ENCODE data around the gene GPM6B. TPM values are rescaled to one million over a fixed set of nuclear protein-coding genes. Genes with fewer than 3 reads are reported as not detected.

Gene GPM6B
- total and polyA plus RNA-seq, 3 donors from 2014 or later: 5.4 to 10.2 (median 8.5) TPM

DNA sequence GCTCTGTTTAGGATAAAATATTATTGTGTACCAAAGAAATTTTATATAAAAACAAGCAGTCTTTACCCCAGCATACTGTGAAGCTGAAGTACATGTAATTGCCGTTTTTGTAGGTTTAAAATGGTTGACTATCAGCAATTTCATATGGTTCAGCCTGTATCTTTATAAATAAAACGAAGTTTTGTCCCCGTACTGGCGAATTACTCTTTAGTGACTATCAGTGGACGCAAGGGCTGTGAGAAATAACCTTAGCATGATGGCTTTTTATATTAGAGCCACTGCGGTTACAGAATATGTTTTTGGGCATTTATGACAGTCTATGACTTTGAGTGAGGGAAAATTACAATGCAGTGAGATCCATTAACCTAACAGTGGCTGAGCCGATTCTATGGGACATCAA, 1.2 kb downstream of the GPM6B start:
- no peaks in the 10 kb centered on the region for H3K36me3 ChIP-seq (ENCODE audit: low read depth, missing control alignments)
- DNase-seq: no peak
- no peaks in the 10 kb centered on the region for H3K27me3 ChIP-seq
- no peak for TF ChIP-seq POLR2A (IDR thresholded peaks at IDR 0.05)
- TF ChIP-seq, protein P1, sequence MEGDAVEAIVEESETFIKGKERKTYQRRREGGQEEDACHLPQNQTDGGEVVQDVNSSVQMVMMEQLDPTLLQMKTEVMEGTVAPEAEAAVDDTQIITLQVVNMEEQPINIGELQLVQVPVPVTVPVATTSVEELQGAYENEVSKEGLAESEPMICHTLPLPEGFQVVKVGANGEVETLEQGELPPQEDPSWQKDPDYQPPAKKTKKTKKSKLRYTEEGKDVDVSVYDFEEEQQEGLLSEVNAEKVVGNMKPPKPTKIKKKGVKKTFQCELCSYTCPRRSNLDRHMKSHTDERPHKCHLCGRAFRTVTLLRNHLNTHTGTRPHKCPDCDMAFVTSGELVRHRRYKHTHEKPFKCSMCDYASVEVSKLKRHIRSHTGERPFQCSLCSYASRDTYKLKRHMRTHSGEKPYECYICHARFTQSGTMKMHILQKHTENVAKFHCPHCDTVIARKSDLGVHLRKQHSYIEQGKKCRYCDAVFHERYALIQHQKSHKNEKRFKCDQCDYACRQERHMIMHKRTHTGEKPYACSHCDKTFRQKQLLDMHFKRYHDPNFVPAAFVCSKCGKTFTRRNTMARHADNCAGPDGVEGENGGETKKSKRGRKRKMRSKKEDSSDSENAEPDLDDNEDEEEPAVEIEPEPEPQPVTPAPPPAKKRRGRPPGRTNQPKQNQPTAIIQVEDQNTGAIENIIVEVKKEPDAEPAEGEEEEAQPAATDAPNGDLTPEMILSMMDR (IDR thresholded peaks at IDR 0.05): no peak
- 92 to 93% methylated on average over 7 of the region's 7 CpGs for WGBS, 2 donors
- no peak overlapping the region for H3K27ac ChIP-seq
- no peak overlapping the region for H3K4me3 ChIP-seq
- no peaks in the 10 kb centered on the region for H3K9me3 ChIP-seq
- intact Hi-C loops (cut with DNase I; ENCODE audit: low total_unique reads): no loop called here
- H3K4me1 ChIP-seq: no peaks in the 10 kb centered on the region

DNA sequence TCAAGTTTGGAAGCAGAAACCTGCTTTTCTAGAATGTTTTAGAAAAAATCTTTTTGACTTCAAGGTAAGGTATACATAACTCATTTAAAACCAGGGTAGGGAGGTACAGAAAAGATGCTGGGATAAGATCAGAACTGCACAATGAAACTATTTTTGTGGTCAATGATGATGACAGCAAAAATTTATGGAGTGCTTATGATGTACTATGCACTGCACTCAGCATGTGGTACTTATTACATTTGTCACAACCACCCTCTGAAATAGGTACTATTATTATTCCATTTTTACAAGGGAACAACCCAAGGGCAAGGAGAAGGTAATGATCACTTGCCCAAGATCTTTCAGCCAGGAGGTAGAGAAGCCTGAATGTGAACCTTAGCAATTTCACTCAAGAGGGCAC, 8.0 kb downstream of the GPM6B start:
- TF ChIP-seq POLR2A (IDR thresholded peaks at IDR 0.05): no peak
- TF ChIP-seq, protein P1 (IDR thresholded peaks at IDR 0.05): no peak
- H3K9me3 ChIP-seq: no peaks in the 10 kb centered on the region
- no peaks in the 10 kb centered on the region for H3K27me3 ChIP-seq
- no peaks in the 10 kb centered on the region for H3K4me1 ChIP-seq
- intact Hi-C loops (cut with DNase I; ENCODE audit: low total_unique reads): no loop called here
- no peak overlapping the region for H3K4me3 ChIP-seq
- no peak for DNase-seq
- no peaks in the 10 kb centered on the region for H3K36me3 ChIP-seq (ENCODE audit: low read depth, missing control alignments)
- H3K27ac ChIP-seq: no peak overlapping the region

DNA sequence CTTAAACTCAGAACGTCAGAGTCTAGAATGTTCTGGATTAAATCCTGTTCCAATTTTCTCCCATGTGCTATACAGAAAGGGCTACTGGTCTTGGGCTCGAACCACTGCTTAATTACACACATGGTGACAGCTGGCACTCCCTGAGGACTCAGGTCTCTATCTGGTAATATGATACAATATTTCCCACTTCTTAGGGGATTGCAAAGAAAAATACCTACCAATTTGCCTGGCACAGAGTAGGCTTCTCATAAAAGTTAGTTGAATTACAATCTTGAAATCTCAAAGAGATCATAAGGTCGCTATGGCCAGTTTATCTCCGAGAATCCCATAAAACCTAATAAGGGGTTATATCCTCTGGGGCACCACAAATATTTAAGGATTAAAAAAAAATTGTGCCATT, 8.6 kb downstream of the GPM6B start:
- Histone ChIP-seq H3K9me3 (no peaks in the 10 kb centered on the region), H3K27me3 (no peaks in the 10 kb centered on the region), H3K36me3 (ENCODE audit: low read depth, missing control alignments) (no peaks in the 10 kb centered on the region), H3K4me3 (no peak overlapping the region), H3K4me1 (no peaks in the 10 kb centered on the region), H3K27ac (no peak overlapping the region)
- no peak for DNase-seq
- TF ChIP-seq, protein P1 (IDR thresholded peaks at IDR 0.05): no peak
- no peak for TF ChIP-seq POLR2A (IDR thresholded peaks at IDR 0.05)
- intact Hi-C loops (cut with DNase I; ENCODE audit: low total_unique reads): no loop called here
- WGBS, 2 donors: 65 to 69% methylated on average over 4 of the region's 4 CpGs

DNA sequence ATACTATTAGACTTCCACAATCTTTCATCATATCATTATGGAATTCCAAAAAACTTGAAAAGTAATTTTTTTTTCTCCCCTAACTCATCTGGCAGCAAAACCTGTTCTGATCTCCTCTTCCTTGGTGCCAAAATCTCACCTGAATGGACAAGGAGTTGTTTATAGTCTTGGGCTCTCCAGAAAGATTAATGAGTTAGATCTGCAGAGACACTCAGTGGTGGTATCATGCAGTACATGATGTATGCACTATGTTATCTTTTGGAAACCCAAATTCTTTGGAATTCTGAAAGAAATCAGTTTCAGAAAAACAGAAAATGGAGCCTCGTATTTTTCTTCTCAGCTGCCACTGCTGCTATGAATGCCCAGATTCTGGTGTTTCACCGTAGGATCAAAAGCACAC, 11.7 kb downstream of the GPM6B start:
- H3K9me3 ChIP-seq: no peaks in the 10 kb centered on the region
- no peaks in the 10 kb centered on the region for H3K36me3 ChIP-seq (ENCODE audit: low read depth, missing control alignments)
- no peak for DNase-seq
- no peaks in the 10 kb centered on the region for H3K27me3 ChIP-seq
- no peak for TF ChIP-seq POLR2A (IDR thresholded peaks at IDR 0.05)
- TF ChIP-seq, protein P1 (IDR thresholded peaks at IDR 0.05): no peak
- no peak overlapping the region for H3K4me3 ChIP-seq
- no peak overlapping the region for H3K27ac ChIP-seq
- no peaks in the 10 kb centered on the region for H3K4me1 ChIP-seq
- WGBS, 2 donors: 65 to 71% methylated on average over 2 of the region's 2 CpGs
- intact Hi-C loops (cut with DNase I; ENCODE audit: low total_unique reads): no loop called here

DNA sequence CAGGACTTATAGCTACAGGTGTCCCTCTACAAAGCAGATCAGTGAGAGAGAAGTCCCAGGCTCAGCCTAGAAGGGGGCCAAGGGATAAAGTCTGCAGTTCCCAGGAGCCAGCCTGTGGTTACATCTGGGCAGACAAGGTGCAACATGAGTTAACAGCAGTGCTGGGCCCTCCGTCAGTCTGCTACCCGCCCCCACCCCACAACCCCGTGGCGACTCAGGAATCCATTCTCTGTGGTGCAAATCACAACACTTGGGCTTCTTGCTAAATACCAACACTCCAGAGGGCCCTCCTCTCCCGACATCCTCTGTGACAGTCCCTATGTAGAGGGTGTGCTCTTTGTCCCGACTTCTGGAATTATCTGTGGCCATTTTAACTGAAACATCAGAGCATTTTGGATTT, 13.8 kb downstream of the GPM6B start:
- intact Hi-C loops (cut with DNase I; ENCODE audit: low total_unique reads): no loop called here
- Histone ChIP-seq H3K27ac (no peak overlapping the region), H3K4me3 (no peak overlapping the region), H3K36me3 (ENCODE audit: low read depth, missing control alignments) (no peaks in the 10 kb centered on the region), H3K9me3 (no peaks in the 10 kb centered on the region), H3K4me1 (no peaks in the 10 kb centered on the region), H3K27me3 (no peaks in the 10 kb centered on the region)
- no peak for DNase-seq
- TF ChIP-seq POLR2A (IDR thresholded peaks at IDR 0.05): no peak
- TF ChIP-seq, protein P1 (IDR thresholded peaks at IDR 0.05): no peak
- 78 to 83% methylated on average over 3 to 6 of the region's 6 CpGs for WGBS, 2 donors
